HG02943 (cell line): ENCODE data around the gene TMEM44.

Source experiments
- ATAC-seq: cut with Tn5 transposase; IDR thresholded peaks from one replicate; pipeline ENCODE4 v1.9.1; 2021; ENCODE audit warnings: mild to moderate bottlenecking, low read depth, moderate library complexity; ENCODE audit not compliant: unreplicated experiment

TMEM44 gene

DNA sequence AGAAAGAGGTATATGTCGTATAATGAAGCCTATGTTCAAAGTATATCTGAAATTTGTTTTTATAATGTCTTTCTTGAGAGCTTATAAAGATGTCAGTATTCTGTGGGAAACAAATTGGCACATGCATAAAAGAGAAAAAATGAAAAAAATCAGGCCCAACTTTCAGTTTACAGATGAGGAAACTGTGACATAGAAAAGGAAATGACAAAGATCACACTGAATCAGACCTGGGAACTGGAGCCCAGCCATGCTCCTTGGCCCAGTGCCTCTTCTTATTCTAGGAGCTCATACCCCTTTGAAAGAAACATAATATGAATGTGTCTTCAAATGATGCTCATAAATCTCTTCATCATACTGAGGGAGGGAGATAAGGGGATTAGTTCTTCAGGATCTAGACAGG lies 48.4 kb downstream of the TMEM44 start:
- ATAC-seq, result no peak

- no peak for ATAC-seq
Observed at GRCh38 chr3:194584320-194584776, 48.9 kb downstream of the TMEM44 start.

DNA sequence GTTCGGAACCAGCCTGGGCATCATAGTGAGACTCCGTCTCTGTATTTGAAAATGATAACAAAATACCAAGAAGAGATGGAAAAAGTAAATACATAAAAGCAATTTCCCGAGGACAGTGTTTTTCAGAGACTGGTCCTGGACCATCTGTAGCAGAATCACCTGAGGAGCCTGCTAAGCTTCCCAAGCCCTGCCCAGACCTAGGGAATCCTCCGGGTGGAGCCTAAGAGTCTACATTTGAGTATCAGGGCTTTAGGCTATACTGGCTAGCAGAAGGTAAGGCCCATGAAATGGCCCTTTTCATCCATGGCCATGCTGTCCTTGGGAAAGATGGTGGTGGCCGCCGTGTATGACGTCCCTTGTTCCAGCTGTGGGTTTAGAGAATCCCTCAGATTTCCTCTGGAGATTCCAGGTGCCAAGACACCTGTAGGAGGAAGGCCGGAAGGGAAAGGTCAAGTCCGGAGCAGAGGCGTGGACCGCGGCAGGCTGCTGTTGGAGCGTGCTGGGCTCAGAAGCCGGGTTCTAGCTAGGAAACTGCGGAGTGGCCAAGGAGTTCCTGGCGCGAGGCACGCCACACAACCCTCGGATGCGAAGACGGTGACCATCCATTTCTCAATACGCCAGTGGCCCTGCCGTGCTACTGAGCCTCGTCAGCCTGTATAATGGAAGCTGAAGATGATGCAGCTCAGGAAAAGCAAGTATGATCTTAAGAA lies 50.9 kb downstream of the TMEM44 start:
- no peak for ATAC-seq

- no peak for ATAC-seq
Observed at GRCh38 chr3:194579091-194579606, 54.1 kb downstream of the TMEM44 start.

GRCh38 chr3:194577986-194578905 lies 55.0 kb downstream of the TMEM44 start:
- ATAC-seq, result no peak

DNA sequence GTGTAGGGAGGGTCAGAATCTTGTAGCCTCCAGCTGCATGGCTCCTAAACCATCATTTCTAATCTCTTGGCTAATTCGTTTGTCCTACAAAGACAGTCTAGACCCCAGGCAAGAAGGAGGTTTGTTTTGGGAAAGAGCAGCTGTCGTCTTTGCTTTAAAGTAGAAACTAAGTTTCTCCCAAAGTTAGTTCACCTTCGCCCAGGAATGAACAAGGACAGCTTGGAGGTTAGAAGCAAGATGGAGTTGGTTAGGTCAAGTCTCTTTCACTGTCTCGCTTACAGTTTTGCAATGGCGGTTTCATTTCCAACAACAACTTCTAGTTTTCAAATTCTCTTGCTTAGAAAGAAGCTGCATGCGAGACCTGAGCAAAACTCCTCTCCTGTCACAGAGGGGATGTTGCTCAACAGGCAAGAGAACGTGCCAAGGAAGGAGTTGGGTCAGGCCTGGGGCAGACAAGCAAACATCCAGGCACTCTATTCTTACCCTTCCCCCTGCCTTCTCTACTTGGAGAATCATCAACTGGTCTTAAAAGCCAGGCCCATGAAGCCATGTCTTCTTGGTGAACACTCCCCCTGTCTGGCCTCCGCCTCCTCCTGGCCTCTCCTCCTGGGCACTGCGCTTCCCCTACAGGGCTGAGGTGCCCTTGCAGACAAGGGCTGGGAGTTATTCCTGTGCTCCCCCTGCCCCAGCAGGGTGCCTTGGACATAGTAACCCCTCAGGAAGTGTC lies 57.6 kb downstream of the TMEM44 start:
- no peak for ATAC-seq

- no peak for ATAC-seq
Observed at GRCh38 chr3:194574639-194575483, 58.4 kb downstream of the TMEM44 start.

DNA sequence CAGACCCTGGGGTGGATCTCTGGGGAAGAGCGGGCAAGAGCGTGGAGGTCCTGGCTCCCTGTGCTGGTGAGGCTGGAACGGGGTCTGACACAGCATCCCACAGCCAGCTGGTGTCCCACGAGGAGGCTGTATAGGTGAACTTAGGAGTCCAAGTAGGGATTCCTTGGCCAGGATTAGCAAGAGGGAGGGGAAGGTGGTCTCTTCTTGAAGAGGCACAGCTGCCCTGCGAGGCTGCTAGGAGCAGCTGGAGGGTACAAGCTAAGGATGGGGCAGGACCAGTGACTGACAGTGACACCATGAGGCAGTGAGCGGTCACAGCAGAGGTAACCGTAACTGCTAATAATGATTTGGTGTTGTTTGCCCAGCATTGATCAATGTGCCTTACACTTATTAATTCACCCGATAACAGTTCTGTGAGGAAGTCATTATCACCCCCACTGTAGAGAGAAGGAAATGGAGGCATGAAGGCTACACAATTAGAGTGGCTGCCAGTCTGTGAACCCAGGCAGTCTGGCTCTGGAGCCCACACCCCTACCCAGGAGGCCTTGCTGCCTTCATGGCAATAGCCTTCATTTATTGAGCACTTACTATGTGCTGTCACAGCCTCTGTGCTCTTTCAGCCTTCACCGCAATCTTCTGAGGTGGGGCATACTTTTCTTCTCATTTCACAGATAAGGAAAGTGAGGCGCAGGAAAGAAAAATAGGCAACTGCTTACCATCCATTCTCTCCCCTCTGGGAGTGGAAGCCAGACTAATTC lies 59.4 kb downstream of the TMEM44 start:
- no peak for ATAC-seq

GRCh38 chr3:194572944-194573491 lies 60.2 kb downstream of the TMEM44 start:
- no peak for ATAC-seq

GRCh38 chr3:194572143-194572789 lies 61.0 kb downstream of the TMEM44 start:
- no peak for ATAC-seq

DNA sequence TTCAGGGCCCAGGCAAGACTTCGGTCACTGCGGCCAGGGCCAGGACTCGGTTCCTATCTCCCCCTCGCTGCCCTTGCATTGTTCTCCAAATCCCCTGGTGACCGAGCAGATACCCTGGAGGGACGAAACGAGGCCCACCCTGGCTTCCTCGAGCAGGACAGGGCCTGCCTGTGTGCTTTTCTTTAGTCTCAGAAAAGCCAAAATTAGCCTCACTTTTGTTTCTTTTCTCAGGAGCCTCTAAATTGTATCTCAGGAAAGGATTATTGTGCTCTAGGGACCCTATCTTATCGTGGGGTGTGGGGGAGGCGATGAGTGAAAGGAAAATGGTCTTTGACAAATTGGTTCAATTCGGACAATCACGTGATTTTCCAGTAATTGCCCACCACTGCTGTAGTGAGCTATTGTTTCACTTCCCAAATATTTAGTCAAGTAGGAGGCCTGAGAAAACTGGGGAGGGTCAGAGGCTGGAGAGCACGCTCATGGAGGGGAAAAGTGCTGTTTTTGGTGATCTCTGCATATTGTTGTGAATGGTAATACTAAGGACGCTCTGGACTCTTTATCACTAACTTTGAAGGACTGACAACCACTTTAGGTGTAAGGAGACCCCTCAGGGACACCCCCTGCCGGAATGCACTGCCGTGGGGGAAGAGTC lies 61.6 kb downstream of the TMEM44 start:
- no peak for ATAC-seq

- ATAC-seq, result no peak
Observed at GRCh38 chr3:194570898-194571297, 62.3 kb downstream of the TMEM44 start.

GRCh38 chr3:194570235-194570634 lies 63.0 kb downstream of the TMEM44 start:
- no peak for ATAC-seq

DNA sequence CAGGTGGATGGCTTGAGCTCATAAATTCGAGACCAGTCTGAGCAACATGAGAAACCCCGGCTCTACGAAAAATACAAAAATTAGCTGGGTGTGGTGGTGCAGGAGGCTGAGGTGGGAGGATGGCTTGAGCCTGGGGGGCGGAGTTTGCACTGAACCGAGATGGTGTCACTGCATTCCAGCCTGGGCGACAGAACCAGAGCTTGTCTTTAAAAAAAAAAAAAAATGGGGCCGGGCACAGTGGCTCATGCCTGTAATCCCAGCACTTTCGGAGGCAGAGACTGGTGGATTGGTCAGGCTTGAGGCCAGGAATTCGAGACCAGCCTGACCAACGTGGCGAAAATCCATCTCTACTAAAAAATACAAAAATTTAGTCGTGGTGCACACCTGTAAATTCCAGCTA lies 64.0 kb downstream of the TMEM44 start:
- no peak for ATAC-seq

- no peak for ATAC-seq
Observed at GRCh38 chr3:194565597-194566190, 67.5 kb downstream of the TMEM44 start.

DNA sequence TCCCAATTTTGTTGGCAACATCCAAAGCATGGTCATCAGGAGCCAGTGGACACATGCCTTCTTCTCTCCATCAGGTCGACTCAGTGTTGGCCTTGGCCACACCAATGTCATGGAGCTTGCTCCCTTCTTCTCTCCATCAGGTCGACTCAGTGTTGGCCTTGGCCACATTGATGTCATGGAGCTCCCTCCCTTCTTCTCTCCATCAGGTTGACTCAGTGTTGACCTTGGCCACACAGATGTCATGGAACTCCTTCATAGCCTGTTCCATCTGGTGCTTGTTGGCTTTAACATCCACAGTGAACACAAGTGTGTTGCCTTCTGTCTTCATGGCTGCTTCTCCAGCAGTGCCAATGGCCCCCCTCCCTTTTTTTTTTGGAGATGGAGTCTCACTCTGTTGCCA lies 70.2 kb downstream of the TMEM44 start:
- no peak for ATAC-seq

DNA sequence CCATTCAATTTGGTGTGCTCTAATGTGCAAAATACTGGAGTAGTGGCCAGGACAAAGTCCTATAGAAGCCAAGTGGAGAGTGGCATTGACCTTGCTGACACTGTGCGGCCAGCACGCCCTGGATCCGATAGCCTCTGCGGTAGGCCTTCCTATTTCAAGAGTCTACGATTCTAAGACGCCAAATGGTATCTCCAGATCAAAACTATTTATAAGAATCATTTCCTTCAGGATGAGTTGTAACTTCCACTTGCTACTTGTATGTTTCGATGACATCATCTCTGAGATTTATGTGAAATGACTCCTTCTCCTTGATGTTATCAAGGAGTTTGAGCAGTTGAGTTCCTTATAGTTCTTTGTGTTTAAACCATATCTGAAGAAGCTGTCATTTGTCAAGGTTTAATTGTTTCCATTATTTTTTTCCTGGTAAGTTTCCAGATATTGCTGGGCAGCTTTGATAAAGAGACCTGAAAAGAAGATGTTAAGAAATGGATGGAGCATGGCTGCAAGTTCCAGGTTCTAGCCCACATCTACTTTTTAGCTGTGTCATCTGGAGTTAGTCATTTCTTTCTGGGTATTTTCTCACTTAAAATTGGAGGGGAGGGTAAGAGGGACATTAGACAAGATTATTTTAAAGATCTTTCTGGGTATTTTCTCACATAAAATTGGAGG lies 71.8 kb downstream of the TMEM44 start:
- ATAC-seq, result no peak
